Breast epithelium (tissue), 3 donors: ENCODE measurements around the gene CTSW.

ENCODE experiments used
- CTCF ChIP-seq, 3 donors: fragments of 450-650 bp; IDR thresholded peaks; one replicate each; pipeline ENCODE4 v1.5.1; 2016 to 2017; ENCODE audit warnings: antibody characterized with exemption in 3 of 3, mild to moderate bottlenecking in 3 of 3, moderate library complexity in 3 of 3
- POLR2A ChIP-seq: fragments of 450-650 bp; IDR thresholded peaks from one replicate; pipeline ENCODE4 v1.6.1; 2016; ENCODE audit warnings: antibody characterized with exemption, mild to moderate bottlenecking, moderate library complexity

DNA sequence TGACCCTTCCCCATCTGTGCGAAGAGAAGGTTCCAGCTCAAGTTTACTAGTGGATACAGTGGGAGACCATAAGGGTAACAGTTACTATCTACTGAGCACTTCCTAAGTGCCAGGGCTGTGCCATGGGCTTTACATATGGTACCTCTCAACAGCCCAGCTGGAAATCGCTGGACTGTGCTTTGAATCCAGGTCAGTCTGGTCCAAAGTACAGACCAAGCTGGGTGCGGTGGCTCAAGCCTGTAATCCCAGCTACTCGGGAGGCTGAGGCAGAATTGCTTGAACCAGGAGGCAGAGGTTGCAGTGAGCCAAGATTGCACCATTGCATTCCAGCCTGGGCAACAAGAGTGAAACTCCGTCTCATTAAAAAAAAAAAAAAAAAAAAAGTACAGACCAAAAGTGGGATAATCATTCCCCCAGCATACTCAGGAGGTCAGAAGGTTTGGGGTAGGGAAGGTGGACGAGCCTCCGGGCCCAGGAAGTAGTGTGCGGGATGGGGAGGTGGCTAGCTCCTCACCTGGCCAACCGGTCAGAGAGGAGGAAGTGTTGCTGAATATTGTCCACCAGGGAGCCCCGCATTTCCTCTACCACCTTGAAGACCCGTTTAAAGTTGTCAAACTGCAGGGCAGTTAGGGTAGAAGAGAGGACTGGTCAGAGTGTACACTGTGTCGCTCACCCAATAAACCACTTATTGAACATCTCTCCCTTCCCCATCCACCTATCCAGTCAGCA lies 6.3 kb downstream of the CTSW start:
- TF ChIP-seq CTCF (IDR thresholded peaks at IDR 0.05) (no peak), POLR2A (no peak)
